GM18517 (cell line): ENCODE measurements around the gene GNAO1.

ENCODE experiments used
- ATAC-seq: cut with Tn5 transposase; IDR thresholded peaks from one replicate; pipeline ENCODE4 v1.9.1; 2021; ENCODE audit warnings: mild to moderate bottlenecking, moderate library complexity; ENCODE audit not compliant: unreplicated experiment

The GNAO1 gene

DNA sequence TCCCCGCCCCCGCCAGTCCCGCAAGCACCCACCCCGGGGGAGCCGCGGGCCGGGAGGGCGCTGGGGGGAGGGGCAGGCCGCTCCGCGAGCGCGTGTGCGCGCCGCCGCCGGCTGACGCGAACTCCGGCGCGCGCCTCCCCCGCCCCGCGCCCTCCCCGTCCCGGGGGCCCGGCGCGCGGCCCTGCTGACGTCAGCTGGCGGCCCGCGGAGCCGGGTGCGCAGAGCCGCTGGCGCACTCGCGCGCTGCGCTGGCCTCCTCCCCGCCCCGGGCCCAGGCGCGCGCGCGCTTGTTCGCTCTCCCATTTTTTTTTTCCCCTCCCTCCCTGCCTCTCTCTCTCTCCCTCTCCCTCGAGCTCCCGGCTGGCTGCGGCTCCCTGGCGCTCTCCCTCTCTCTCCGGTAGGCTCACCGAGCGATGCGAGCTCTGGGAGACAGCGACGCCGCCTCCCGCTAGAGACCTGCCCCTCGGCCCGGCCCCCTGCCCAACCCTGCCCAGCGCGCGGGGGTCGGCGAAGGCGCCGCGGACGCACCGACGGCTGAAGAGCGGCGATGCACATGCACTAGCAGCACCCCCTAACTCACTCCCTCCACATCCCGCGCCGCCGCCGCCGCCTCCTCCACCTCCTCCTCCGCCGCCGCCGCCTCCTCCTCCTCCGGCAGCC lies at the start of gene GNAO1:
Gene GNAO1, plus strand, starts transcription at position 334 of the 660 bp plus-strand sequence. CDS start 747 bp downstream, outside the sequence.
- ATAC-seq, result no peak

DNA sequence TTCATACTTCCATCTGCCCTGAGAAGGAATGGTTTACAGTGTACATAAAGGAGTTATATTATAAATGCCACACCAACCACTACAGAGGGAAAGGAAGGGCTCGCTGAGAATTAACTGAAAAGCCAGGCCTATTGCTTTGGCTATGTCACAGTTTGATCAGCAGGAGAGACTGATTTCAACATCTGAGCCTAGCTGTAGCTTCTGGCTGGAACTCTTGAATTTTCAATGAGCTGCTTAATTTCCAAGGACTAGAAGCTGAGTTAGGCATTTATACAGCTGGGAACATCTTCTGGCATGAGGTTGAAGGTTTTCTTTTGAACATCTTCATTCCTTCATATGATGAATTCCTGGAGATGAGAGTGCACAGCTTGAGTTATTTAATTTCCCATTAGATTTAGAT lies 47.6 kb upstream of the GNAO1 start:
- ATAC-seq, result no peak

- no peak for ATAC-seq
Observed at GRCh38 chr16:56145369-56145768, 45.9 kb upstream of the GNAO1 start.

DNA sequence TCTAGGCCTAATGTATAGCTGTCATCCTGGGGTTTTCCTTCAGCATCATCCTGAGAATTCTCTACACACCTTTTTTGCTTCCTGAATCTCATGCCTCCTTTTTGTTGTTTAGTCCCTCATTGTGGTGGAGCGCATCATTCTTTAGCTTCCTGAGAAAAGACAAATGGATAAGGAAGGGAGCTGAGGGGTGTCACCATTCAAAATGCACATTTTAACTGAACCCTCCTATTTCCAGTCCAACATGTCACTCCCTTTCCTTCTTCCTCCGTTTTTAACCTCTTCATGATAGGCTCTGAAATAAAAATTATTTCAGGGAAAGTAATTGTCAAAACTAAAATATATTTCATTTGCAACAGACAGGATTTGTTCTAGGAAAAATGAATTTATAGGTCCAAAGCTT lies 39.7 kb upstream of the GNAO1 start:
- ATAC-seq, result no peak

- ATAC-seq, result no peak
Observed at GRCh38 chr16:56161658-56162057, 29.6 kb upstream of the GNAO1 start.

DNA sequence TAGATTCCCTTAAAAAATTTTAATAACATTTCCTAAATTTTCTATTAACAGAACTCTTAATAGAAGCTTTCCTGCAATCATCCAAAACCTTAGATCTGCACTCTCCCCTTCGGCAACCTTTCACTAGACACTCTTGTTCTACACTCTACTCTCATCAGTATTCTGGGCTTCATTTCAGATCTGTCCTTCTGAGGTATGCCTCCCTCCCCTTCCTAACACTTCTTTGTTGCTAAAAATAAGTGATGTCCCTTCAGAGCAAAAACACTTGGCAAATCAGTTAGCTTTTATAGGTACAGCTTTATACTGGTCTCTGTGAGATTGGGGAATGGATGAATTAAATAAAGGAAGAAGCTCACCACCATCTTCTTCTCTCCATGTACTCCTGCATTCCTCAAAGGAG lies 28.2 kb upstream of the GNAO1 start:
- ATAC-seq, result no peak

DNA sequence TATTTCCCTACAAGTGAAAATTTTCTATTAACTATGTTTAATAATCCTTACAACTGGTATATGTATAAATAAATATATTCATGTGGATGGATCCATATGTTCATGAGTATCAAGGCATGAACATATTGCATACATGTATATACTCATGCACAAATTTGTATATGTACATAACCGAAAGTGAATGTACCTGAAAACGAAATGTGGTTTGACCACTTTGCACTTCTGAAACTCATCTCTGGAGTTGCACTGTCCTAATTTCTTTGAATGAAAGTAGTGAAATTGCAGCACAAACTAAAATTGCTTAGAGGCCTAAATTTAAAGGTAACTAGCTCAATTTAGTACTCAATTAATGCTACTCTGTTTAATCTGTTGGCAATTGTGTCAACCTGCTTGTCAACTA lies 27.4 kb upstream of the GNAO1 start:
- ATAC-seq, result no peak

DNA sequence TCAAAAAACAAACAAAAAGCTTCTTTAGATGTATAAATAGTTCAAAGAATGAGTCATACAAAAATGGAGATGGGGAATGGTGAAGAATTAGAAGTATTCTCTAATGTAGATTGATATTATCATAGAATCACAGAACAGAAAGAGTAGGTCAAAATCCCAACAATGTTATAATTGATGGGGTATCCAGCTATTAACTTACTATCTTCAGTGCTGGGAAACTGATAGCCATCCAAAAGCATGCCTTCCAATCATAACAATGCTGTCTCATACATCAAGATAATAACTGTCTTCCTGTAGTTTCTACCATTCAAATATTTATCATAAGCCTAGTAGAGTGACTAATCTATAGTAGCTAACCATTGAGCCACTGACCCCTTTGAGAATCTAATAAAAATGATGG lies 26.7 kb upstream of the GNAO1 start:
- no peak for ATAC-seq

- ATAC-seq, result no peak
Observed at GRCh38 chr16:56174411-56174810, 16.9 kb upstream of the GNAO1 start.

DNA sequence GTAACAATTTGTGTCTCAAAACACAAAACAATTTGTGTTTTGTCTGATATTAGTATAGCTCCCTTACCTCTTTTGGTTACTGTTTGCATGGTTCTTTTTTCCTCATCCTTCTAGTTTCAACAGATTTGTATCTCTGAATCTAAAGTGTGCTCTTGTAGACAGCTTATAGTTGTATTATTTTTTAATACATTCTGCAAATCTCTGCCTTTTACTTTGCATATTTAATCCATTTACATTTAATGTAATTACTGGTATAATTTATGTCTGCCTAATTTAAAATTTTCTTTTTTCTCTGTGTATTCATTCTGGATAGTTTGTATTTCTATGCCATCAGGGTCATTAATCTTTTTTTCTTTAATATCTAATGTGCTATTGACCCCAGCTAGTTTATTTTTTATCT lies 9.9 kb upstream of the GNAO1 start:
- ATAC-seq, result no peak

GRCh38 chr16:56183266-56183665 lies 8.0 kb upstream of the GNAO1 start:
- ATAC-seq, result no peak

GRCh38 chr16:56190048-56190676 lies 1.1 kb upstream of the GNAO1 start:
- no peak for ATAC-seq

GRCh38 chr16:56190677-56191155 lies 573 bp upstream of the GNAO1 start:
- no peak for ATAC-seq

GRCh38 chr16:56191835-56192634 lies 746 bp downstream of the GNAO1 start:
- no peak for ATAC-seq

GRCh38 chr16:56192635-56192945 lies 1.3 kb downstream of the GNAO1 start:
- no peak for ATAC-seq

DNA sequence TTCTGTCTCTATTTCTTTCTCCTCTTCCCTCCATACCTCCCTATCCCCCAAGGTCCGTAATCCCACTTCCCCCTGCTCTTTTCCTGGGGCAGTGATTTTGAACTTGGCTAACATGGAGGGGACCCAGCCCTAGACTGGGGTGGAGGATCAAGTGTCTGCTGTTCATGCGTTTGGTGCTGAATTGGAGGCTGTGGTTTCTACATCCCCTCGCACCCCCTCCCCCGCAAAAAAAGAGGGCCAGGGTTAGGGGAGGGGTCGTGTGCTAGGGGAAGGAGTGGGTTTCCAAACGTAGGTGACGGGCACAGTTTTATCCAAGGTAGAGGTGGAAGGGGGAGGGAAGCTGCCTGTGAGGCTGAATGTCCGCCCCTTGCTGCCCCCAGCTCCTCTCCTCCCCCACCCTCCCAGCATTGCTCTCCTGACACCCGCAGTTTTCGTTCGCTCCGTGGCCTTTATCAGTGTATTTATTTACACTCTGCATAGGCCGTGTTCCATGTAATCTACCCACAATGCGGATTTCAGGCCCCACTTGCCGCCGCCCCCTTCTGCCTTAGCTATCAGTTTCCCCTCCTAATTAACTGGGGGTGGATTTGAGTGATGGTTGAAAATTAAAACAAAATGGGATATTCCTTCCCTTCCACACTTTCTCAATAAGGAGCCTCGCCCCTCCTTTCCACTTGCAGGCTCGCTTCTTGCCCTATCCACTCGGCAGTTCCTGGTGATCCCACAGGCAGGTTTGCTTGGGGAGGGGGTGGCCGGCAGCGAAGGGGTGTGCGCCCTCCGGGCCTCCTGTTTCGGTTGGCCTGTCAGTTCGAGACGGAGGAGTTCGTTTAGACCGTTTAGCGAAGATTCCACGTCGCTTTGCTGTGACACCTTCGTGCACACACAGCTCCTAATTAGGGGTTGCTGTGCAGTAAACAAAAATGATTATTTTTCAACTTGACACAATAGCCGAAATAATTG lies 2.0 kb downstream of the GNAO1 start:
- ATAC-seq, result no peak

- no peak for ATAC-seq
Observed at GRCh38 chr16:56193951-56194726, 2.9 kb downstream of the GNAO1 start.

DNA sequence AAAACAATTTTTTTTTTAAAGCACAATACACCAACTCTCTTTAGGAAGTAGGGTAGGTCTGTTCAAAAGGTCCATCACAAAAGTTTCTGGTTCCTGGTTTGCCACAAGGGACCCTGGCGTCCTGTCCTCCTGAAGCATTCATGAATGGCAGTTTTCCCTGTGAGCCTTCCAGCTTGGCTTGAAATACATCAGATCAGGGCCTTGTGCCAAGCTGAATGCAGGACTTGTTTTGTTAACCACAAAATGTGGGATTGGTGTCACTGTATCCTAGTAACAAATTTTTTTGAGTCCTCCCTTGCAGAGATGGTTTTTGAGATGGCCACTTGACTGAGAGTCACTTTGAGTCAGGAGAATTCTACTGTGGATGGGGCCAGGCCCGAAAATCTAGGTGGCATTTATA lies 3.9 kb downstream of the GNAO1 start:
- no peak for ATAC-seq

DNA sequence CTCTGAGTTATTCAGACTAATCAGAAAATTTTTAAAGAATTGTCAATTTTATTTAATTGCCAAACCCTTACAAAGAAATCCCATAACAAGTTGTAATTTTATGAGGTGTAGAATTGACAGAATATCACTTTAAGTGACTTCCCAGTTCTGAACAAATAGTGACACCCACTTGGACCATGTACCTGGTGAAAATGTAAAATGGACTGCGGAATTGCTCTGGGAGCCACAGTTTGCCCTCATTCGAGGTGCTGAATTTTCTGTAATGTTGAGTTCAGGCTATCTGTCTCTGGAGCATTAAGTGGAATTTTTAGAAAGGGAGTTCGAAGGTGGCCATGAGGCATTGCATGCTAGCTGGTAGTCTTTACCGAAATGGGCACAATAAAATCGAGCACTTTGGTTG lies 5.1 kb downstream of the GNAO1 start:
- no peak for ATAC-seq
